ENCODE data around the gene CILP2.

- TF ChIP-seq REST (IDR thresholded peaks at IDR 0.05; ENCODE audit: insufficient read depth in 1 of 2, low read depth in 2 of 2, low read length in 2 of 2), result no peak
- TF ChIP-seq POLR2AphosphoS5 (IDR thresholded peaks at IDR 0.05; ENCODE audit: low read depth, low read length), result no peak
- no peak for TF ChIP-seq SIN3A (IDR thresholded peaks at IDR 0.05; ENCODE audit: borderline replicate concordance, insufficient read depth, low read length)
- no peak for TF ChIP-seq TAF1 (IDR thresholded peaks at IDR 0.05; ENCODE audit: borderline replicate concordance, insufficient read depth, low read length)
- no peak for TF ChIP-seq FOXP2 (optimal IDR thresholded peaks at IDR 0.05; ENCODE audit: borderline replicate concordance, extremely low read depth, extremely low read length, insufficient read depth)
These were observed 37.3 kb downstream of the CILP2 start for GRCh38 chr19:19575411-19575810.
